Prostate gland (tissue), 2 donors: ENCODE measurements around the gene FHIP1B.

ENCODE experiments used
- POLR2A ChIP-seq: fragments of 450-650 bp; IDR thresholded peaks from one replicate; pipeline ENCODE4 v1.6.1; 2016; ENCODE audit warnings: antibody characterized with exemption, mild to moderate bottlenecking
- TF ChIP-seq, protein P1 (sequence below), 4 experiments: fragments of 200-600 bp in 2 of 4; fragments of 450-650 bp in 2 of 4; sonication (generic) in 2 of 4; IDR thresholded peaks; 1 replicate in 3 of 4; 2 replicates in 1 of 4; pipeline ENCODE4 v1.5.1; 2016 to 2019; ENCODE audit warnings: antibody characterized with exemption in 4 of 4, mild to moderate bottlenecking in 2 of 4, moderate library complexity in 2 of 4

DNA sequence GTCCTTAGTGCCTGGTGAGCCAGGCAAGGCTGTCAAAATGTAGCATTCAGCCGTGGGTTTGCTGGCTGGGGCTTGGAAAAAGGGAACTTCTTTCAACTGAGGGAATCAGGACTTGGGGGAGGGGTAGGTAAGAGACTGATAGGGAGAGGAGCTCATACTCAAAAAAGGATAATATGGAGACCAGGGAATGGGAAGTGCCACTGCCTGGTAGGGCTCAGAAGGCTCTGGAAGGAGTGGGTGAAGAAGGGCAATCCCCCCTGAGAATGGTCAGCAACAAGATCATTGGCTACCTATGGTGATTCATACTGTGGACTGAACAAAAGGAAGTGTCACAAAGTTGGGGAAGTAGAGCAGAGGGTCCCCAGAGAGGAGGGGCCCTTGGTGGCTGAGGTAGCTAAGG, 6.3 kb upstream of the FHIP1B start:
- TF ChIP-seq, protein P1, sequence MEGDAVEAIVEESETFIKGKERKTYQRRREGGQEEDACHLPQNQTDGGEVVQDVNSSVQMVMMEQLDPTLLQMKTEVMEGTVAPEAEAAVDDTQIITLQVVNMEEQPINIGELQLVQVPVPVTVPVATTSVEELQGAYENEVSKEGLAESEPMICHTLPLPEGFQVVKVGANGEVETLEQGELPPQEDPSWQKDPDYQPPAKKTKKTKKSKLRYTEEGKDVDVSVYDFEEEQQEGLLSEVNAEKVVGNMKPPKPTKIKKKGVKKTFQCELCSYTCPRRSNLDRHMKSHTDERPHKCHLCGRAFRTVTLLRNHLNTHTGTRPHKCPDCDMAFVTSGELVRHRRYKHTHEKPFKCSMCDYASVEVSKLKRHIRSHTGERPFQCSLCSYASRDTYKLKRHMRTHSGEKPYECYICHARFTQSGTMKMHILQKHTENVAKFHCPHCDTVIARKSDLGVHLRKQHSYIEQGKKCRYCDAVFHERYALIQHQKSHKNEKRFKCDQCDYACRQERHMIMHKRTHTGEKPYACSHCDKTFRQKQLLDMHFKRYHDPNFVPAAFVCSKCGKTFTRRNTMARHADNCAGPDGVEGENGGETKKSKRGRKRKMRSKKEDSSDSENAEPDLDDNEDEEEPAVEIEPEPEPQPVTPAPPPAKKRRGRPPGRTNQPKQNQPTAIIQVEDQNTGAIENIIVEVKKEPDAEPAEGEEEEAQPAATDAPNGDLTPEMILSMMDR (IDR thresholded peaks at IDR 0.05) = no peak
- no peak for TF ChIP-seq POLR2A
